ENCODE results near the gene TTC3. TPM values are rescaled to one million over a fixed set of nuclear protein-coding genes. Genes with fewer than 3 reads are reported as not detected.

Gene TTC3
- total RNA-seq, 2 experiments from 2014 or later: 141 to 142 TPM

- no peak overlapping the region for H3K4me3 ChIP-seq (ENCODE audit: low read length)
- ChIA-PET POLR2A (no interaction called here), CTCF (interaction anchor here (0.5 kb wide), 1 partner anchor 86 kb away, joined by 3 read pairs; no protein-coding TSS in a partner anchor)
- peaks cover 4% of the 10 kb centered on the region for H3K4me1 Mint-ChIP-seq (ENCODE audit: low read depth)
- ATAC-seq (ENCODE audit: poor library complexity) (no peak), DNase-seq (no peak)
- peaks cover 60% of the 10 kb centered on the region for H3K36me3 ChIP-seq (ENCODE audit: insufficient read depth, low read length)
- intact Hi-C loops (cut with DNase I, micrococcal nuclease): loop anchor here in 1 of 2 experiments (10.0 kb wide), 1 partner anchor 81 kb away; no protein-coding TSS in a partner anchor
- H3K27me3 Mint-ChIP-seq: no peaks in the 10 kb centered on the region
- no peaks in the 10 kb centered on the region for H3K9me3 ChIP-seq (ENCODE audit: control insufficient read depth in 1 of 2, insufficient read depth in 1 of 2, low read length in 2 of 2)
- no peak overlapping the region for H3K4me3 Mint-ChIP-seq
- H3K36me3 Mint-ChIP-seq (ENCODE audit: low read depth): peaks cover 90% of the 10 kb centered on the region
- no peaks in the 10 kb centered on the region for H3K27me3 ChIP-seq (ENCODE audit: control insufficient read depth in 1 of 2, insufficient read depth in 2 of 2, low read length in 2 of 2)
- H3K27ac ChIP-seq (ENCODE audit: low read depth in 1 of 2, low read length in 2 of 2): no peak overlapping the region
- no peaks in the 10 kb centered on the region for H3K4me1 ChIP-seq (ENCODE audit: insufficient read depth, low read length)
- TF ChIP-seq CTCF (IDR thresholded peaks at IDR 0.05): no peak
- no peaks in the 10 kb centered on the region for H3K9me3 Mint-ChIP-seq
- H3K27ac Mint-ChIP-seq: no peak overlapping the region
Measured at GRCh38 chr21:37165586-37165985, 92.5 kb downstream of the TTC3 start.

- no peak for ATAC-seq (ENCODE audit: poor library complexity)
- Mint-ChIP-seq H3K4me3 (no peak overlapping the region), H3K9me3 (no peaks in the 10 kb centered on the region), H3K27ac (no peak overlapping the region), H3K27me3 (no peaks in the 10 kb centered on the region), H3K36me3 (ENCODE audit: low read depth) (peaks cover 91% of the 10 kb centered on the region), H3K4me1 (ENCODE audit: low read depth) (peaks cover 4% of the 10 kb centered on the region)
- no peak overlapping the region for H3K4me3 ChIP-seq (ENCODE audit: low read length)
- no peak overlapping the region for H3K27ac ChIP-seq (ENCODE audit: low read depth in 1 of 2, low read length in 2 of 2)
- peak in 3 of 14 experiments; percentile 21 to 29 (median 28) for DNase-seq
- peaks cover 55% of the 10 kb centered on the region for H3K36me3 ChIP-seq (ENCODE audit: insufficient read depth, low read length)
- ChIA-PET CTCF (no interaction called here), POLR2A (no interaction called here)
- H3K27me3 ChIP-seq (ENCODE audit: control insufficient read depth in 1 of 2, insufficient read depth in 2 of 2, low read length in 2 of 2): no peaks in the 10 kb centered on the region
- no peak for TF ChIP-seq CTCF (IDR thresholded peaks at IDR 0.05)
- intact Hi-C loops (cut with DNase I, micrococcal nuclease): loop anchor here in 1 of 2 experiments (10.0 kb wide), 1 partner anchor 82 kb away; no protein-coding TSS in a partner anchor
- H3K4me1 ChIP-seq (ENCODE audit: insufficient read depth, low read length): no peaks in the 10 kb centered on the region
- no peaks in the 10 kb centered on the region for H3K9me3 ChIP-seq (ENCODE audit: control insufficient read depth in 1 of 2, insufficient read depth in 1 of 2, low read length in 2 of 2)
Measured at GRCh38 chr21:37166733-37167132, 93.7 kb downstream of the TTC3 start.

GRCh38 chr21:37168666-37169065, 95.6 kb downstream of the TTC3 start:
- H3K36me3 ChIP-seq (ENCODE audit: insufficient read depth, low read length): peaks cover 64% of the 10 kb centered on the region
- Mint-ChIP-seq H3K27ac (no peak overlapping the region), H3K36me3 (ENCODE audit: low read depth) (peaks cover 92% of the 10 kb centered on the region)

More at GRCh38 chr21:37168666-37169065, 95.6 kb downstream of the TTC3 start:
- POLR2A ChIA-PET: no interaction called here
- intact Hi-C loops (cut with DNase I, micrococcal nuclease): loop anchor here in 1 of 2 experiments (10.0 kb wide), 1 partner anchor 84 kb away; no protein-coding TSS in a partner anchor
- Mint-ChIP-seq H3K4me3 (no peak overlapping the region), H3K27me3 (no peaks in the 10 kb centered on the region), H3K4me1 (ENCODE audit: low read depth) (peaks cover 4% of the 10 kb centered on the region), H3K9me3 (no peaks in the 10 kb centered on the region)
- ATAC-seq (ENCODE audit: poor library complexity): no peak
- CTCF ChIA-PET: no interaction called here
- DNase-seq: no peak
- Histone ChIP-seq H3K4me3 (ENCODE audit: low read length) (no peak overlapping the region), H3K27ac (ENCODE audit: low read depth in 1 of 2, low read length in 2 of 2) (no peak overlapping the region), H3K9me3 (ENCODE audit: control insufficient read depth in 1 of 2, insufficient read depth in 1 of 2, low read length in 2 of 2) (no peaks in the 10 kb centered on the region), H3K4me1 (ENCODE audit: insufficient read depth, low read length) (no peaks in the 10 kb centered on the region), H3K27me3 (ENCODE audit: control insufficient read depth in 1 of 2, insufficient read depth in 2 of 2, low read length in 2 of 2) (no peaks in the 10 kb centered on the region)
- no peak for TF ChIP-seq CTCF (IDR thresholded peaks at IDR 0.05)

Measured in CD4-positive, alpha-beta T cell (primary cell).